Vagina (tissue), 2 donors: ENCODE measurements around the gene ZNF763.

Experiments used
- POLR2A ChIP-seq, 2 donors: fragments of 450-650 bp; IDR thresholded peaks; one replicate each; pipeline ENCODE4 v1.6.1; 2017; ENCODE audit warnings: antibody characterized with exemption in 2 of 2, mild to moderate bottlenecking in 2 of 2, moderate library complexity in 2 of 2
- TF ChIP-seq, protein P1 (sequence below), 3 experiments: fragments of 450-650 bp in 2 of 3; fragments of 200-600 bp in 1 of 3; sonication (generic) in 1 of 3; IDR thresholded peaks; one replicate each; pipeline ENCODE4 v1.5.1; 2017 to 2019; ENCODE audit warnings: antibody characterized with exemption in 3 of 3, mild to moderate bottlenecking in 2 of 3, moderate library complexity in 2 of 3

DNA sequence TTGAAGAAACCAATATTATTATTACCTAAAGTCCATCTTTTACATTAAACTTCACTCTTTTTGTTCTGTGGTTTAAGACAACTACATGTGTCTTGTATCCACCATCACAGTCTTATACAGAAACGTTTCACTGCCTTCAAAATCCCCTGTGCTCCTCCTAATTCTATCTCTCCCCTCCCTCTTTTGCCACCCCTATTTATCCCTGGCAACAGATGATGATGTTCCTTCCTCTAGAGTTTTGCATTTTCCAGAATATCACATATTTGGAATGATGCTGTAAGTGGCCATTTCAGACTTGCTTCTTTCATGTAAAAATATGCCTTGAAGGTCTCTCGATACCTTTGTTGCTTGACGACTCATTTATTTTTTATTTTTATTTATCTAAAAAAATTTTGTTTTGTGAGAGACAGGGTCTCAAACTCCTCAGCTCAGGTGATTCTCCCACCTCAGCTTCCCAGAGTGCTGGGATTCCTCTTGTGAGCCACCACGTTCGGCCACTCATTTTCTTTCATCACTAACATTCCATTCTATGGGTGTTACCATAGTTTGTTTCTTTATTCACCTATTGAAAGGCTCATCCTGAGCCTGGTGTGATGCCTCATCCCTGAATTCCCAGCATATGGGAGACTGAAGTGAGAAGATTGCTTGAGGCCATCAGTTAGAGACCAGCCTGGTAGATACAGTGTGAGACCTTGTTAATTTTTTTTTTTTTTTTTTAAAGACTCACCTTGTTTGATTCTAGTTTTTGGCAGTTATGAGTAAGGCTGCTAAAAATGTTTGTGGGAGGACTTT, 8.4 kb downstream of the ZNF763 start:
- TF ChIP-seq, protein P1, sequence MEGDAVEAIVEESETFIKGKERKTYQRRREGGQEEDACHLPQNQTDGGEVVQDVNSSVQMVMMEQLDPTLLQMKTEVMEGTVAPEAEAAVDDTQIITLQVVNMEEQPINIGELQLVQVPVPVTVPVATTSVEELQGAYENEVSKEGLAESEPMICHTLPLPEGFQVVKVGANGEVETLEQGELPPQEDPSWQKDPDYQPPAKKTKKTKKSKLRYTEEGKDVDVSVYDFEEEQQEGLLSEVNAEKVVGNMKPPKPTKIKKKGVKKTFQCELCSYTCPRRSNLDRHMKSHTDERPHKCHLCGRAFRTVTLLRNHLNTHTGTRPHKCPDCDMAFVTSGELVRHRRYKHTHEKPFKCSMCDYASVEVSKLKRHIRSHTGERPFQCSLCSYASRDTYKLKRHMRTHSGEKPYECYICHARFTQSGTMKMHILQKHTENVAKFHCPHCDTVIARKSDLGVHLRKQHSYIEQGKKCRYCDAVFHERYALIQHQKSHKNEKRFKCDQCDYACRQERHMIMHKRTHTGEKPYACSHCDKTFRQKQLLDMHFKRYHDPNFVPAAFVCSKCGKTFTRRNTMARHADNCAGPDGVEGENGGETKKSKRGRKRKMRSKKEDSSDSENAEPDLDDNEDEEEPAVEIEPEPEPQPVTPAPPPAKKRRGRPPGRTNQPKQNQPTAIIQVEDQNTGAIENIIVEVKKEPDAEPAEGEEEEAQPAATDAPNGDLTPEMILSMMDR (IDR thresholded peaks at IDR 0.05): no peak
- no peak for TF ChIP-seq POLR2A (IDR thresholded peaks at IDR 0.05)
